ENCODE data around the gene CPNE2.

DNA sequence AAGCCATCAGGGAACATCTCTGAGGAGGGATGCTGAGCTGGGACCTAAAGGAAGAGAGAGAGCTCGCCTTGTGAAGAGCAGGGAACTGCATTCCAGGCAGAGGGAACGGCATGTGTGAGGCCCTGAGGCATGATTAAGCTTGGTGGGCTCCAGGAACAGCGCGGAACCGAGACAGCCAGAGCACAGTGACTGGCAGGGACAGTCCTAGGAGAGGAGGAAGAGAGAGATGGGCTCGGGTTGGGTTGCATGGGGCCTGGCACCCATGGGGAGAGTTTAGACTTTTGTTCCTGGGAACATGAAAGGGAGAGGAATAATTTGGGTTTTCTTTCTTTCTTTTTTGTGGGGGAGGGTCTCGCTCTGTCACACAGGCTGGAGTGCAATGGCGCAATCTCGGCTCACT, 39.2 kb upstream of the CPNE2 start:
- no peak for TF ChIP-seq CTCF (conservative IDR thresholded peaks at IDR 0.05)
- no peak for TF ChIP-seq ZFX (IDR thresholded peaks at IDR 0.05)
